Progenitor cell of endocrine pancreas (in vitro differentiated cells): ENCODE data around the gene CEP89. TPM values are rescaled to one million over a fixed set of nuclear protein-coding genes. Genes with fewer than 3 reads are reported as not detected.

ENCODE experiments used
- DNase-seq: peaks from one replicate; pipeline ENCODE4 v3.0.0; 2021; ENCODE audit warnings: low spot score; ENCODE audit not compliant: unreplicated experiment
- H3K27ac Mint-ChIP-seq: 2 replicates; pipeline ENCODE4 v1.8.0; 2021; ENCODE audit warnings: mild to moderate bottlenecking, moderate library complexity, mixed read lengths
- H3K27me3 Mint-ChIP-seq: 2 replicates; pipeline ENCODE4 v1.8.0; 2021; ENCODE audit warnings: mixed read lengths
- H3K36me3 Mint-ChIP-seq: 2 replicates; pipeline ENCODE4 v1.8.0; 2022; ENCODE audit warnings: mixed read lengths; ENCODE audit not compliant: insufficient read depth
- H3K4me1 Mint-ChIP-seq: 2 replicates; pipeline ENCODE4 v1.8.0; 2021; ENCODE audit warnings: low read depth, mixed read lengths
- H3K4me3 Mint-ChIP-seq: 2 replicates; pipeline ENCODE4 v1.8.0; 2021; ENCODE audit warnings: low read depth, mild to moderate bottlenecking, moderate library complexity, mixed read lengths
- H3K9me3 Mint-ChIP-seq: 2 replicates; pipeline ENCODE4 v1.8.0; 2021; ENCODE audit warnings: low read depth, mixed read lengths
- total RNA-seq: library from RNA; stranded (reverse); gene quantifications from 2 replicates; pipeline ENCODE4 v1.2.1, GENCODE V29; 2021
- TF ChIP-seq, protein P1 (sequence below): fragments of 200-600 bp; sonication (generic); IDR thresholded peaks from one replicate; pipeline ENCODE4 v1.5.0; 2021; ENCODE audit warnings: antibody characterized with exemption, mild to moderate bottlenecking; ENCODE audit not compliant: unreplicated experiment

The CEP89 gene
- total RNA-seq, 1 donor from 2014 or later = 47.3 TPM

DNA sequence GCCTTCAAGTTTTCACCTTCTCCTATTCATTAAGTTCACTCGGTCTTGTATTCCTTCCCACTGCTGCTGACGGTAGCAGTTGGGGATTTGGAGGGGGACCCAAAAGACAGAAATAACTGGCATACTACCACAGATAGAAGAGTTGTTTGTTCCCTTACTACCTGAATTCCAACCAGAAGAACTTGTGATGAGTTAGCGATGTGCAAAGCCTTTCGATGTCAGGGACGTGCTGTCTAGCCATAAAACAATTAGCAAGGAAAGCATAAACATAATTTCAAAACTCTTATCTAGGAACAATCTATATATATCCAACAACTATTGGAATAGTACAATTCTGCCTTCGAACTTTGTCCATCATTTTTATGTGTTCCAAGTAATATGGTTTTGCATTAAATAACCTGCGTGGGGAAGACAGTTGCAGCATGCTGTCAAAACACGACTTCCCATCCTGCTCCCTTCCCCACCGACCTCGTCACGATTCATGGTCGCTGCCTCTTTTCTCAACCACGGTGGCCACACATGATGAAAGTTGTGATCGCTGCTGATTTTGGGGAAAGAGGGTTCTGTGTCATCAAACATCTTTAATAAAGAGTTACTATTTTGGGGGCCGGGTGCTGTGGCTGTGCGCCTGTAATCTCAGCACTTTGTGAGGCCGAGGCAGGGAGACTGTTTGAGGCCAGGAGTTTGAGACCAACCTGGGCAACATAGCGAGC is 98.4 kb downstream of the CEP89 start:
- Mint-ChIP-seq H3K4me3 (no peak overlapping the region), H3K4me1 (peaks cover 12% of the 10 kb centered on the region), H3K9me3 (no peaks in the 10 kb centered on the region), H3K36me3 (peaks cover 5% of the 10 kb centered on the region), H3K27ac (no peak overlapping the region), H3K27me3 (no peaks in the 10 kb centered on the region)
- TF ChIP-seq, protein P1, sequence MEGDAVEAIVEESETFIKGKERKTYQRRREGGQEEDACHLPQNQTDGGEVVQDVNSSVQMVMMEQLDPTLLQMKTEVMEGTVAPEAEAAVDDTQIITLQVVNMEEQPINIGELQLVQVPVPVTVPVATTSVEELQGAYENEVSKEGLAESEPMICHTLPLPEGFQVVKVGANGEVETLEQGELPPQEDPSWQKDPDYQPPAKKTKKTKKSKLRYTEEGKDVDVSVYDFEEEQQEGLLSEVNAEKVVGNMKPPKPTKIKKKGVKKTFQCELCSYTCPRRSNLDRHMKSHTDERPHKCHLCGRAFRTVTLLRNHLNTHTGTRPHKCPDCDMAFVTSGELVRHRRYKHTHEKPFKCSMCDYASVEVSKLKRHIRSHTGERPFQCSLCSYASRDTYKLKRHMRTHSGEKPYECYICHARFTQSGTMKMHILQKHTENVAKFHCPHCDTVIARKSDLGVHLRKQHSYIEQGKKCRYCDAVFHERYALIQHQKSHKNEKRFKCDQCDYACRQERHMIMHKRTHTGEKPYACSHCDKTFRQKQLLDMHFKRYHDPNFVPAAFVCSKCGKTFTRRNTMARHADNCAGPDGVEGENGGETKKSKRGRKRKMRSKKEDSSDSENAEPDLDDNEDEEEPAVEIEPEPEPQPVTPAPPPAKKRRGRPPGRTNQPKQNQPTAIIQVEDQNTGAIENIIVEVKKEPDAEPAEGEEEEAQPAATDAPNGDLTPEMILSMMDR = no peak
- no peak for DNase-seq

- Mint-ChIP-seq H3K9me3 (no peaks in the 10 kb centered on the region), H3K36me3 (peaks cover 2% of the 10 kb centered on the region), H3K27me3 (no peaks in the 10 kb centered on the region), H3K4me1 (peaks cover 12% of the 10 kb centered on the region), H3K27ac (no peak overlapping the region), H3K4me3 (no peak overlapping the region)
- TF ChIP-seq, protein P1 = no peak
- DNase-seq = no peak
Measured at GRCh38 chr19:32872391-32872790, 99.4 kb downstream of the CEP89 start.

- Mint-ChIP-seq H3K27me3 (no peaks in the 10 kb centered on the region), H3K27ac (peak overlapping the region; percentile 33), H3K36me3 (no peaks in the 10 kb centered on the region), H3K9me3 (no peaks in the 10 kb centered on the region), H3K4me3 (no peak overlapping the region), H3K4me1 (peaks cover 12% of the 10 kb centered on the region)
- no peak for DNase-seq
- TF ChIP-seq, protein P1 = no peak
Measured at GRCh38 chr19:32870981-32871451, 100.7 kb downstream of the CEP89 start.

DNA sequence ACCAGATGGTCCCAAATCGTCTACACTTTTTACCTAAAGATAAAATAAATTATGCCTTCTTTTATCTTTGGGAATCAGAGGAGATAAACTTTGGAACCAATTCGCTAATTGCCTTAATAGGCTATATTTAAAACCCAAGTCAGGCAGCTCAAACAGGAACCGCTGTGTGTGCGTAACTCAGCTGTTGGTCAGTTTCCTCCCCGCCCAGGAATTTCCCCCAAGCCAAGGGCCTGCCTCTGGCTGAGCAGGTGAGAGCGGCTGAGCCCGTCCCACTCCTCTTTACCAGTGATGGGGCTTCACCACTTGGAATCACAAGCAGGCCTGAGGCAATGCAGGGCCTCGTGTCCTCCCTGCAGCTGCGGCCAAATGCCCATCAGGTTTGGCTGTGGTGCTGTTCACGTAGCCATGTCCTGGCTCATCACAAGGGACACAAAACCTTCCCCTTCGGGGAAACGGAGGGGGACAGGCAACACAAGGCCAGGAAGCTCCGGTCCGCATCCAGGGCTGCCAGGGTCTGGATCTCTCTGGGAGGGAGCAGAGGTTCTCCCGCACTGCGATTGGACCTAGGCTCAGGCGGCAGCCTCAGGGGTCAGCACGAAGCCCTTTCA is 101.7 kb downstream of the CEP89 start:
- DNase-seq = peak; percentile 37
- Mint-ChIP-seq H3K9me3 (no peaks in the 10 kb centered on the region), H3K27ac (peak overlapping the region; percentile 97), H3K27me3 (no peaks in the 10 kb centered on the region), H3K4me3 (no peak overlapping the region), H3K36me3 (no peaks in the 10 kb centered on the region), H3K4me1 (peaks cover 12% of the 10 kb centered on the region)
- TF ChIP-seq, protein P1 = no peak

GRCh38 chr19:32869369-32869965 is 102.3 kb downstream of the CEP89 start, which contains the start of gene SLC7A9:
SLC7A9 (minus strand) TSS chr19:32869767; CDS start chr19:32868534, 1,233 bp downstream.
- Mint-ChIP-seq H3K4me1 (peaks cover 12% of the 10 kb centered on the region), H3K9me3 (no peaks in the 10 kb centered on the region), H3K36me3 (no peaks in the 10 kb centered on the region), H3K27me3 (no peaks in the 10 kb centered on the region), H3K27ac (peak within 1 kb of the TSS; percentile 97), H3K4me3 (peak within 1 kb of the TSS; percentile 61)
- DNase-seq = no peak
- TF ChIP-seq, protein P1 = no peak
